Endodermal cell (in vitro differentiated cells): Measurements from ENCODE around the gene ASS1. TPM values are rescaled to one million over a fixed set of nuclear protein-coding genes. Genes with fewer than 3 reads are reported as not detected.

ENCODE experiments used
- DNase-seq: peaks from one replicate; pipeline ENCODE4 v3.0.0-alpha.2; 2017
- H3K27ac ChIP-seq: 2 replicates; pipeline ENCODE4 v1.5.1; 2013; ENCODE audit warnings: mild to moderate bottlenecking, low read depth, low read length, moderate library complexity
- H3K27me3 ChIP-seq: 2 replicates; pipeline ENCODE4 v1.6.1; 2013; ENCODE audit warnings: mild to moderate bottlenecking, low read length, moderate library complexity; ENCODE audit not compliant: insufficient read depth, control insufficient read depth, poor library complexity, severe bottlenecking
- H3K36me3 ChIP-seq: 2 replicates; pipeline ENCODE4 v1.7.0; 2013; ENCODE audit warnings: mild to moderate bottlenecking, low read length, moderate library complexity; ENCODE audit not compliant: control insufficient read depth, insufficient read depth
- H3K4me1 ChIP-seq: one replicate; pipeline ENCODE4 v1.7.0; 2013; ENCODE audit warnings: low read length; ENCODE audit not compliant: control insufficient read depth, insufficient read depth
- H3K4me3 ChIP-seq: 2 replicates; pipeline ENCODE4 v1.5.1; 2013; ENCODE audit warnings: mild to moderate bottlenecking, low read length, moderate library complexity
- H3K9ac ChIP-seq: 2 replicates; pipeline ENCODE4 v1.6.1; 2013; ENCODE audit warnings: mild to moderate bottlenecking, low read length, moderate library complexity; ENCODE audit not compliant: poor library complexity, severe bottlenecking; ENCODE audit errors: extremely low read depth
- H3K9me3 ChIP-seq: 2 replicates; pipeline ENCODE4 v1.6.1; 2013; ENCODE audit warnings: mild to moderate bottlenecking, low read length, moderate library complexity; ENCODE audit not compliant: control insufficient read depth
- H3K27ac Mint-ChIP-seq: 2 replicates; pipeline ENCODE4 v1.8.0; 2020; ENCODE audit warnings: mixed read lengths
- H3K27me3 Mint-ChIP-seq: 2 replicates; pipeline ENCODE4 v1.8.0; 2021; ENCODE audit warnings: mild to moderate bottlenecking, mixed read lengths; ENCODE audit not compliant: insufficient read depth
- H3K36me3 Mint-ChIP-seq: 2 replicates; pipeline ENCODE4 v1.8.0; 2020; ENCODE audit warnings: low read depth, mixed read lengths
- H3K4me1 Mint-ChIP-seq: 2 replicates; pipeline ENCODE4 v1.8.0; 2020; ENCODE audit warnings: mixed read lengths
- H3K4me3 Mint-ChIP-seq: 2 replicates; pipeline ENCODE4 v1.8.0; 2020; ENCODE audit warnings: mild to moderate bottlenecking, moderate library complexity, mixed read lengths
- H3K9me3 Mint-ChIP-seq: 2 replicates; pipeline ENCODE4 v1.8.0; 2020; ENCODE audit warnings: mild to moderate bottlenecking, mixed read lengths
- CTCF ChIP-seq: fragments of 200-600 bp; sonication (generic); conservative IDR thresholded peaks from 2 replicates; pipeline ENCODE4 v1.5.0; 2021; ENCODE audit warnings: antibody characterized with exemption, mild to moderate bottlenecking
- WGBS, 2 experiments: methylation state at CpG; one replicate each; pipeline versions ENCODE4 v1.1.5 to v1.1.7; 2013; ENCODE audit warnings: missing lambda C conversion rate in 2 of 2, mixed read lengths in 1 of 2; ENCODE audit not compliant: insufficient coverage in 1 of 2, insufficient read length in 1 of 2; 5-methylcytosine and 5-hydroxymethylcytosine counted together
- total RNA-seq, 2 donors: library from RNA; stranded (reverse); fragmentation: NEBNext Ultra II Directional in 1 of 2; extraction: Animal tissue kit (Norgen Biotek cat#: 25700) in 1 of 2; gene quantifications; 2 replicates in 1 of 2; 3 replicates in 1 of 2; pipeline ENCODE4 v1.2.1, GENCODE V29; 2021

ASS1 gene
- total RNA-seq, 2 donors from 2014 or later = 30.9 to 57.2 TPM

GRCh38 chr9:130488621-130489330 lies 44.0 kb downstream of the ASS1 start:
- TF ChIP-seq CTCF = no peak
- Histone ChIP-seq H3K9ac (no peak overlapping the region), H3K4me3 (no peak overlapping the region), H3K9me3 (no peaks in the 10 kb centered on the region), H3K27ac (no peak overlapping the region), H3K36me3 (no peaks in the 10 kb centered on the region), H3K4me1 (no peaks in the 10 kb centered on the region), H3K27me3 (peaks cover 22% of the 10 kb centered on the region)
- DNase-seq = no peak
- WGBS, 2 experiments = 93 to 94% methylated on average over 12 to 18 of the region's 18 CpGs
- no peak overlapping the region for H3K4me3 Mint-ChIP-seq
- H3K27ac Mint-ChIP-seq = no peak overlapping the region
- peaks cover 2% of the 10 kb centered on the region for H3K36me3 Mint-ChIP-seq
- H3K27me3 Mint-ChIP-seq = peaks cover 41% of the 10 kb centered on the region
- H3K4me1 Mint-ChIP-seq = peaks cover 5% of the 10 kb centered on the region
- no peaks in the 10 kb centered on the region for H3K9me3 Mint-ChIP-seq

- Histone ChIP-seq H3K9ac (no peak overlapping the region), H3K27me3 (peaks cover under 1% of the 10 kb centered on the region), H3K36me3 (peaks cover 9% of the 10 kb centered on the region), H3K27ac (no peak overlapping the region), H3K4me1 (no peaks in the 10 kb centered on the region), H3K4me3 (no peak overlapping the region), H3K9me3 (no peaks in the 10 kb centered on the region)
- no peak for DNase-seq
- TF ChIP-seq CTCF = no peak
- Mint-ChIP-seq H3K4me3 (no peak overlapping the region), H3K9me3 (peaks cover 13% of the 10 kb centered on the region), H3K27me3 (peaks cover 21% of the 10 kb centered on the region), H3K36me3 (peaks cover 13% of the 10 kb centered on the region), H3K27ac (no peak overlapping the region), H3K4me1 (peaks cover 5% of the 10 kb centered on the region)
- WGBS, 2 experiments = 88 to 89% methylated on average over 9 to 19 of the region's 19 CpGs
Measured at GRCh38 chr9:130490981-130491380, 46.2 kb downstream of the ASS1 start.

- Mint-ChIP-seq H3K4me3 (no peak overlapping the region), H3K27me3 (peaks cover 12% of the 10 kb centered on the region), H3K36me3 (peaks cover 14% of the 10 kb centered on the region), H3K4me1 (peaks cover 5% of the 10 kb centered on the region), H3K27ac (no peak overlapping the region), H3K9me3 (peaks cover 13% of the 10 kb centered on the region)
- no peak for DNase-seq
- Histone ChIP-seq H3K27me3 (no peaks in the 10 kb centered on the region), H3K9me3 (no peaks in the 10 kb centered on the region), H3K27ac (no peak overlapping the region), H3K4me3 (no peak overlapping the region), H3K9ac (no peak overlapping the region), H3K4me1 (no peaks in the 10 kb centered on the region), H3K36me3 (peaks cover 9% of the 10 kb centered on the region)
- WGBS, 2 experiments = 97% methylated on average over 10 to 15 of the region's 15 CpGs
- no peak for TF ChIP-seq CTCF
Measured at GRCh38 chr9:130491830-130492482, 47.2 kb downstream of the ASS1 start.
